HepG2 (cell line): ENCODE results near the gene CAPZB. TPM values are rescaled to one million over a fixed set of nuclear protein-coding genes. Genes with fewer than 3 reads are reported as not detected.
A peak's percentile ranks its signal among the peaks of the same experiment; 100 is the strongest.

Experiments used
- ATAC-seq: fragments of 200-7000 bp; cut with Tn5 transposase; 3 replicates; pipeline ENCODE4 v1.9.1; 2020; ENCODE audit warnings: mild to moderate bottlenecking, moderate library complexity
- BruUV-seq: library from RNA; stranded (reverse); fragments of 400-500 nt; replicated peaks from 2 replicates; lab custom pipeline; 2021; lab: Mats Ljungman, UMichigan
- CTCF ChIA-PET: fragments of 300-600 bp; formaldehyde crosslinking; extraction: SDS; loops from one replicate; lab custom pipeline; 2021; ENCODE audit warnings: low total read pairs, inconsistent platforms, low intra/inter-chr PET ratio; lab: Yijun Ruan, JAX
- POLR2A ChIA-PET: fragments of 350-600 bp; sonication (Branson Sonifier 250); formaldehyde crosslinking; loops from one replicate; lab custom pipeline; 2020; ENCODE audit warnings: antibody characterized with exemption, inconsistent platforms; lab: Yijun Ruan, JAX
- DNase-seq: peaks from one replicate; pipeline ENCODE4 v3.0.0-alpha.2; 2015; ENCODE audit warnings: low spot score
- FAIRE-seq: peaks from 3 replicates; lab custom pipeline; 2011; peaks lifted over from hg19 to GRCh38; lab: Jason Lieb, UNC
- H2AFZ ChIP-seq: one replicate; pipeline ENCODE4 v1.6.1; 2011; ENCODE audit warnings: low read length, inconsistent platforms
- H3K27ac ChIP-seq: fragments of 300-600 bp; 3 replicates; pipeline ENCODE4 v1.8.0; 2011; ENCODE audit warnings: mixed run types, mild to moderate bottlenecking, mixed read lengths, low read length, inconsistent platforms; ENCODE audit not compliant: insufficient read depth; ENCODE audit errors: extremely low read length
- H3K27me3 ChIP-seq, 2 experiments: fragments of 200-600 bp in 1 of 2; 2 replicates in 1 of 2; 3 replicates in 1 of 2; pipeline versions ENCODE4 v1.6.0 to v1.8.0; 2011; ENCODE audit warnings: low read length in 2 of 2, mild to moderate bottlenecking in 2 of 2, moderate library complexity in 2 of 2, inconsistent platforms in 1 of 2; ENCODE audit not compliant: insufficient read depth in 2 of 2, control insufficient read depth in 1 of 2
- H3K36me3 ChIP-seq, 2 experiments: fragments of 200-600 bp in 1 of 2; replicated peaks in 1 of 2; 2 replicates in 1 of 2; 3 replicates in 1 of 2; pipeline versions ENCODE4 v1.5.1 to v1.8.0; 2011; ENCODE audit warnings: low read length in 2 of 2, inconsistent platforms in 1 of 2; ENCODE audit not compliant: insufficient read depth in 2 of 2, control insufficient read depth in 1 of 2
- H3K4me1 ChIP-seq: 2 replicates; pipeline ENCODE4 v1.5.1; 2012; ENCODE audit warnings: low read length, inconsistent platforms; ENCODE audit not compliant: insufficient read depth
- H3K4me2 ChIP-seq: 2 replicates; pipeline ENCODE4 v1.6.0; 2011; ENCODE audit warnings: low read depth, low read length, inconsistent platforms
- H3K4me3 ChIP-seq, 3 experiments: fragments of 200-600 bp in 1 of 3; sonication (generic), shearing (Covaris generic) in 1 of 3; replicated peaks in 1 of 3; 2 replicates each; pipeline ENCODE4 v1.5.1; 2011 to 2016; ENCODE audit warnings: low read length in 3 of 3, inconsistent platforms in 2 of 3, low read depth in 2 of 3, mild to moderate bottlenecking in 2 of 3, control low read depth in 1 of 3, mixed read lengths in 1 of 3; ENCODE audit not compliant: insufficient read depth in 1 of 3
- H3K79me2 ChIP-seq: one replicate; pipeline ENCODE4 v1.6.1; 2011; ENCODE audit warnings: low read length, inconsistent platforms; ENCODE audit not compliant: insufficient read depth
- H3K9ac ChIP-seq: 2 replicates; pipeline ENCODE4 v1.6.0; 2011; ENCODE audit warnings: mild to moderate bottlenecking, low read depth, low read length, inconsistent platforms; ENCODE audit not compliant: insufficient read depth
- H3K9me3 ChIP-seq: 2 replicates; pipeline ENCODE4 v1.5.1; 2012; ENCODE audit warnings: mild to moderate bottlenecking, low read length
- H4K20me1 ChIP-seq: 2 replicates; pipeline ENCODE4 v1.6.0; 2011; ENCODE audit warnings: inconsistent platforms, mild to moderate bottlenecking, low read length, moderate library complexity; ENCODE audit not compliant: insufficient read depth
- CBX5 ChIP-seq: sonication (generic); formaldehyde crosslinking; IDR thresholded peaks from 2 replicates; pipeline ENCODE4 v1.4.0; 2020; ENCODE audit warnings: missing genetic modification reagents, borderline replicate concordance
- HHEX ChIP-seq: IDR thresholded peaks from 2 replicates; pipeline ENCODE4 v1.6.1; 2016; ENCODE audit warnings: control low read depth
- MNT ChIP-seq: fragments of 450-650 bp; IDR thresholded peaks from 2 replicates; pipeline ENCODE4 v1.6.1; 2016
- PHF5A ChIP-seq: IDR thresholded peaks from one replicate; pipeline ENCODE4 v1.6.1; 2018; ENCODE audit warnings: low read depth, missing genetic modification reagents; ENCODE audit not compliant: unreplicated experiment
- TBP ChIP-seq: sonication (generic); formaldehyde crosslinking; IDR thresholded peaks from 2 replicates; pipeline ENCODE4 v1.5.0; 2020; ENCODE audit warnings: missing genetic modification reagents
- ZFP62 ChIP-seq: sonication (generic); formaldehyde crosslinking; IDR thresholded peaks from 2 replicates; pipeline ENCODE4 v1.4.0; 2020; ENCODE audit warnings: missing genetic modification reagents
- ZFP82 ChIP-seq: sonication (generic); formaldehyde crosslinking; IDR thresholded peaks from 2 replicates; pipeline ENCODE4 v1.5.1; 2020; ENCODE audit warnings: mild to moderate bottlenecking, missing genetic modification reagents, borderline replicate concordance
- ZNF253 ChIP-seq: sonication (generic); formaldehyde crosslinking; IDR thresholded peaks from 2 replicates; pipeline ENCODE4 v1.8.0; 2022; ENCODE audit warnings: mild to moderate bottlenecking, missing genetic modification reagents, borderline replicate concordance
- ZNF556 ChIP-seq: sonication (generic); formaldehyde crosslinking; IDR thresholded peaks from 2 replicates; pipeline ENCODE4 v1.4.0; 2020; ENCODE audit warnings: mild to moderate bottlenecking, missing genetic modification reagents, borderline replicate concordance
- ZNF687 ChIP-seq: sonication (generic); formaldehyde crosslinking; IDR thresholded peaks from 2 replicates; pipeline ENCODE4 v1.5.1; 2020; ENCODE audit warnings: mild to moderate bottlenecking, missing genetic modification reagents, moderate library complexity
- ZNF790 ChIP-seq: sonication (generic); formaldehyde crosslinking; IDR thresholded peaks from 2 replicates; pipeline ENCODE4 v1.8.0; 2022; ENCODE audit warnings: missing genetic modification reagents, mild to moderate bottlenecking, borderline replicate concordance
- ZNF839 ChIP-seq: sonication (generic); formaldehyde crosslinking; IDR thresholded peaks from 2 replicates; pipeline ENCODE4 v1.4.0; 2020; ENCODE audit warnings: missing genetic modification reagents, mild to moderate bottlenecking, borderline replicate concordance
- WGBS: methylation state at CpG from one replicate; pipeline ENCODE4 v1.1.6; 2017; ENCODE audit warnings: low lambda C conversion rate; 5-methylcytosine and 5-hydroxymethylcytosine counted together
- in situ Hi-C: cut with HindIII; loops from 2 replicates; pipeline ENCODE4 v1.10.0; 2017; ENCODE audit warnings: low pct_unique_long_range_greater_than_20kb; ENCODE audit not compliant: extremely low pct_ligation_motif_present
- intact Hi-C: fragments of 100-400 bp; cut with micrococcal nuclease; formaldehyde crosslinking; loops from one replicate; pipeline ENCODE4 v1.10.0; 2022; ENCODE audit not compliant: unreplicated experiment
- polyA plus RNA-seq, 8 experiments: library from polyadenylated mRNA; depleted of rRNA in 3 of 8; stranded (reverse) in 7 of 8; unstranded in 1 of 8; fragments of >200 nt; fragmentation: Illumina TruSeq in 4 of 8; extraction: Trizol in 4 of 8; gene quantifications; 2 replicates each; pipeline versions ENCODE4 v1.2.1 to v1.2.3, GENCODE V29; 2011 to 2016; ENCODE audit warnings: low read depth in 4 of 8, missing spikeins in 1 of 8, mixed read lengths in 1 of 8; ENCODE audit not compliant: insufficient read depth in 1 of 8
- total RNA-seq, 5 experiments: library from RNA; depleted of rRNA; stranded (reverse); fragments of >200 nt; fragmentation: Illumina TruSeq; extraction: Trizol; gene quantifications; 2 replicates each; pipeline ENCODE4 v1.2.3, GENCODE V29; 2016; ENCODE audit warnings: low read depth in 1 of 5

Gene CAPZB
- total and polyA plus RNA-seq, 2 of the 13 experiments (the other 11 are each of a cell fraction or from before 2014, with no cell fraction given): 58.9 to 76.9 TPM

GRCh38 chr1:19396280-19396679 lies 89.1 kb downstream of the CAPZB start:
- 99% methylated on average over 13 of the region's 13 CpGs for WGBS
- H3K4me3 ChIP-seq: no peak overlapping the region
- peaks cover 5% of the 10 kb centered on the region; the same call in 1 of the 2 replicates for H4K20me1 ChIP-seq
- FAIRE-seq (no peak), DNase-seq (no peak), ATAC-seq (no peak)
- H3K9me3 ChIP-seq: no peaks in the 10 kb centered on the region
- no peak overlapping the region for H3K4me2 ChIP-seq
- H3K36me3 ChIP-seq: peaks cover 9 to 38% of the 10 kb centered on the region in 2 experiments; a peak in 4 of 5 replicates
- H3K79me2 ChIP-seq: peaks cover 39% of the 10 kb centered on the region
- H3K9ac ChIP-seq: no peak overlapping the region
- H3K27ac ChIP-seq: no peak overlapping the region
- no peak overlapping the region for H2AFZ ChIP-seq
- POLR2A ChIA-PET: no interaction called here
- H3K4me1 ChIP-seq: peaks cover 27% of the 10 kb centered on the region
- no TSS peak for BruUV-seq
- intact Hi-C loops: no loop called here
- in situ Hi-C loops: no loop called here
- CTCF ChIA-PET: no interaction called here
- no peaks in the 10 kb centered on the region for H3K27me3 ChIP-seq
- TF ChIP-seq ZFP62 (no peak), ZFP82 (CRISPR knock-in tag) (no peak), ZNF253 (CRISPR knock-in tag) (no peak), CBX5 (CRISPR knock-in tag) (no peak)

- Histone ChIP-seq H3K4me3 (no peak overlapping the region), H3K36me3 (peaks cover 9 to 37% of the 10 kb centered on the region in 2 experiments; a peak in 4 of 5 replicates), H3K9ac (no peak overlapping the region), H2AFZ (no peak overlapping the region), H4K20me1 (peaks cover 4% of the 10 kb centered on the region; the same call in 1 of the 2 replicates), H3K79me2 (peaks cover 36% of the 10 kb centered on the region), H3K27me3 (no peaks in the 10 kb centered on the region), H3K4me2 (no peak overlapping the region), H3K4me1 (peaks cover 27% of the 10 kb centered on the region), H3K9me3 (no peaks in the 10 kb centered on the region), H3K27ac (no peak overlapping the region)
- 98% methylated on average over 11 of the region's 16 CpGs for WGBS
- no peak for FAIRE-seq
- CTCF ChIA-PET: no interaction called here
- POLR2A ChIA-PET: no interaction called here
- DNase-seq: no peak
- intact Hi-C loops (no loop called here), in situ Hi-C loops (no loop called here)
- no peak for TF ChIP-seq PHF5A (CRISPR knock-in tag)
- TF ChIP-seq MNT: no peak
- 0 out of 2 replicates have a peak, but pooled peaks have one; percentile 13 for TF ChIP-seq ZNF687 (CRISPR knock-in tag)
- no peak for TF ChIP-seq ZNF839 (CRISPR knock-in tag)
- no peak for TF ChIP-seq TBP
- no peak for TF ChIP-seq HHEX
- TF ChIP-seq ZNF556: no peak
- TF ChIP-seq ZNF790 (CRISPR knock-in tag): no peak
- no TSS peak for BruUV-seq
- ATAC-seq: no peak
Observed at GRCh38 chr1:19395678-19396192, 89.6 kb downstream of the CAPZB start.
